SK-N-MC (cell line): Measurements from ENCODE around the gene ZNF91.

ENCODE experiments used
- EZH2 ChIP-seq: fragments of 200-600 bp; sonication (generic); IDR thresholded peaks from one replicate; pipeline ENCODE4 v1.6.1; 2017; ENCODE audit warnings: antibody characterized with exemption
- FOXP2 ChIP-seq: optimal IDR thresholded peaks from 2 replicates; pipeline ENCODE3; 2011; ENCODE audit warnings: mild to moderate bottlenecking, moderate library complexity; ENCODE audit not compliant: insufficient read depth; ENCODE audit errors: extremely low read length, control extremely low read depth
- POLR2AphosphoS5 ChIP-seq: IDR thresholded peaks from 2 replicates; pipeline ENCODE4 v1.6.1; 2012; ENCODE audit warnings: mild to moderate bottlenecking, low read depth, low read length, borderline replicate concordance

DNA sequence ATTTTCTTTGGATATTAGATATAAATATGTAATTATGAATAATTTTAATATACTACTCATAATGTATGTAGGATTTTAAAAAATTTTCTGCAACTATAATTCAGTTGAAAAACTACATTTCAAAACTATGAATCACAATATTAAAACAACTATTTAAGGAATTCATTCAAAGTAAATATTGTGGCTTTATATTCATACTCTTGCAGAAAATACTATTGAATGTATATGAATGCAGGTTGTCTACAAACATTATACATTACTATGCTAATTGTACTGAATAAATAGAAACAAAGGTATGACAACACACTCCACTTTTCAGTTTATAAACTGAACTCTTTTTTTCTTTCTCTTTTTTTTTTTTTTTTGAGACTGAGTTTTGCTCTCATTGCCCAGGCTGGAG lies 14.2 kb downstream of the ZNF91 start:
- no peak for TF ChIP-seq POLR2AphosphoS5
- TF ChIP-seq EZH2: no peak
- TF ChIP-seq FOXP2: no peak
